ENCODE data around the gene TBC1D22A.
A peak's percentile ranks its signal among the peaks of the same experiment; 100 is the strongest.

Gene TBC1D22A

DNA sequence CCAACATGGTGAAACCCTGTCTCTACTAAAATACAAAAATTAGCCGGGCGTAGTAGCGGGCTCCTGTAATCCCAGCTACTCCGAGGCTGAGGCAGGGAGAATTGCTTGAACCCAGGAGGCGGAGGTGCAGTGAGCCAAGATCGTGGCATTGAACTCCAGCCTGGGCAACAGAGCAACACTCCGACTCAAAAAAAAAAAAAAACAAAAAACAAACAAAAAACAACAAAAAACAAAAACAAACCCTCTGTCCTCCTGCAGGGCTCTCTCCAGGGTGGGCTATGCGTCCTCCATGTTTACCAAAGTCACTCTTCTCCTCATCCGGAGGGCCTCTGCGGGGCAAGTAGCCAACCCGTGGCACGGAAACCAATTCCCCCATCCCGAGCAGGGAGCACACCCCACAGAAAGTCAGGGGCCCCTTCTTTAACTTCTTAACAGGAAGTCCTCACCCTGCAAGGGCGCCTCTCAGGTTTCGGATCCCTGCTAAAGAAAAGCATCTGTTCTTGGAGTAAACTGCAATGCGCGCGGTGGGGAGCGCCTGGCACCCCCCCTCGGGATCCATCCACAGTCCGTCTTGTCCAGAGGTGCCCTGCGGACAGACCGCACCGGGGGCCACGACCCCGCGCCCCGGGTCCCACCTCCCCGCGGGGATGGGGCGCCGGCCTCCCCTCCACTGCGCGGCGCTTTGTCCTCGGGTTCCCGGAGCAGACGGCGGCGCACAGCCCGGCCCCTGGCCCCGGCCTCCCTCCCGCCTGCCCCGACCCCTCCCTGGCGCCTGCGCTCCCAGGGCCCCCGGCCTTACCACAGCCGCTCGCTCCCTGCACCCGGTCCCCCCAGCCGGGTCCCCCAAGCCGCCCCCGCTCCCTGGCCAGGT, 25.1 kb upstream of the TBC1D22A start:
- DNase-seq (ENCODE audit: low spot score): peak; percentile 54

DNA sequence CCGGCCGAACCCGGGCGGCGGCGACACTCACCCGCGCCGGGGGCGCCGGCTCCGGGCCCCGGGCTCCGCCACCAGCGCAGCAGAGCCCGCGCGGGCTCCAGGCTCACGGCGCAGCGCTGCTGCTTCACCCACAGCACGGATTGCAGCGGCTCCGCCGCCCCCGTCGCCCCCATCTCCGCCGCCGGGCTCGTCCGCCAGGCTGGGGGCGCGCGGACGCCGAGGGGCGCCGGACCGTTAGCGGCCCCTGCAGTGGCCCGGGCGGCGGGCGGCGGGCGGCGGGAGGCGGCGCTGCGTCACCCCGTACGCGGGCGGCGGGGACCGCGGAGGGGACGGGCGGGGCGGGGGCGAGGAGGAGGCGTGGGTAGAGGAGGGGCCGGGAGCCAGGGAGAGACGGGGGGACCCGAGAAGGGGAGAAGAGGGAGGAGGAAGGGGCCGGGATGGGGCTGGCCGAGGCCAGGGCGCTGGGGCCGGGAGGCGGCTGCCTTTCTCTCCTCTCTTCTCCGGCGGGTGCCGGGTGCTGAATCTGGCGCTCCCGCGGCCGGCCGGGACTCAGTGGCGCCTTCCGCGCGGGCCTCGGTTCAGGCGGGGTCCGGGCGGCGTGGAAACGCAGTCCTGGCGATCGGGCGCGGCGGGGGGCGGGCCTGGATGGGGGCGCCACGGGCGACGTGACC, 24.3 kb upstream of the TBC1D22A start, which contains the start of gene CERK:
Gene CERK, minus strand, starts transcription at position 277 of the 671 bp plus-strand sequence. Its CDS starts 104 bp downstream, at position 173.
- peak; percentile 57 for DNase-seq (ENCODE audit: low spot score)

DNA sequence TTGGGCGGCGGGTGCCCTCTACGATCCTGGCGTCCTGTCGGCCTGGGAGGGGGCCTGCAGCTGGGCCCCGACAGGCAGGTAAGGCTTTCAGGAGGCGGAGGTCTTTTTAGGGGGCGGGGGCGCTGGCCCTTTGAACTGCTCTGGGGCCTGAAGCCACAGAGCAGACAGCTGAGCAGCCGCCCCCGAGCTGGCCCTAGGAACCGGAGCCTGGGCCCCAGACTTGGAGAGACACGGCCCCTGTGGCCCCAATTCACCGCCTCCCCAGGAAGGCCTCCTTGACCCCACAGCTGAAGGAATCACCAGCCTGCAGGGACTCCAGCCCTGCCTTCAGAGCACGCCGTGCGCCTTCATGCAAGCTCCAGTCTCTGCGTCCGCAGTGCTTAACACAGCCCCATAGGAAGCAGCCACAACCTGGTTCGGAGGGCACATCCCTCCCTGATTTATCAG, 23.8 kb upstream of the TBC1D22A start:
- no peak for DNase-seq (ENCODE audit: low spot score)

DNA sequence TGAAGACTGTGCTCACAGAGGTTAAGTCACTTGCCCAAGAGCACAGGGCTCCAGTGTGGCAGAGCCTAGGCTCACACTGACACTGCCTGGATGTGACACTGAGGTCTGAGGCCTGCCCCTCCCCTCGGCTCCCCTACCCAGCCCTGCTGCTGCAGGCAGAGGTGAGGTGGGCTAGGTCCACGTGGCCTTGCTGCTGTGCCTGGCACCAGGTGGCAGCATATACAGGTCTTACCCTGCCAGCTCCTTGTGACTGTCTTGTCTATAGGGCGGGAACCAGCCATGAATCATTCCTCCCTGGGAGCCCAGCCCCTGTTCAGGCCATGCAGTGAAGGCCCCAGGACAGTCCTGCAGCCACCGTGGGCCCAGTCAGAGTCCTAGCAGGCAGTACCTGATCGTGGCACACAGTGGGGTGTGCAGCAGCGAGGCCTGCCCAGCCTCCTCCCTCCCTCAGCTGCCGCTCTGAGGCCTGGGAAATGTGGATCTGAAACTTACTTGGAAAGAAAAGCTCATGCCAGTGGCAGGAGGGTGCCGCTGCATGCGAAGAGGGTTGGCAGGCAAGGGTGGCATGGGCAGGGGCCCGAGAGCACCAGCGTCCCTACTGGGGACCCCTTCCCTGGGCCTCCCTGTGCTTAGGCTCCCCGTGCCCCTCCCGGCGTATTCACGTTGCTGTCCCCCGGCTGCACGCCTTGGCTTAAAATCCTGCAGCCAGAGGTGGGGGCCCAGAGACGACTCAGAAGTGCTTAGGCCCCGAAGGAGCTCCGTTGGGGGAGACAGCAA, 23.2 kb upstream of the TBC1D22A start:
- DNase-seq (ENCODE audit: low spot score): peak; percentile 89

DNA sequence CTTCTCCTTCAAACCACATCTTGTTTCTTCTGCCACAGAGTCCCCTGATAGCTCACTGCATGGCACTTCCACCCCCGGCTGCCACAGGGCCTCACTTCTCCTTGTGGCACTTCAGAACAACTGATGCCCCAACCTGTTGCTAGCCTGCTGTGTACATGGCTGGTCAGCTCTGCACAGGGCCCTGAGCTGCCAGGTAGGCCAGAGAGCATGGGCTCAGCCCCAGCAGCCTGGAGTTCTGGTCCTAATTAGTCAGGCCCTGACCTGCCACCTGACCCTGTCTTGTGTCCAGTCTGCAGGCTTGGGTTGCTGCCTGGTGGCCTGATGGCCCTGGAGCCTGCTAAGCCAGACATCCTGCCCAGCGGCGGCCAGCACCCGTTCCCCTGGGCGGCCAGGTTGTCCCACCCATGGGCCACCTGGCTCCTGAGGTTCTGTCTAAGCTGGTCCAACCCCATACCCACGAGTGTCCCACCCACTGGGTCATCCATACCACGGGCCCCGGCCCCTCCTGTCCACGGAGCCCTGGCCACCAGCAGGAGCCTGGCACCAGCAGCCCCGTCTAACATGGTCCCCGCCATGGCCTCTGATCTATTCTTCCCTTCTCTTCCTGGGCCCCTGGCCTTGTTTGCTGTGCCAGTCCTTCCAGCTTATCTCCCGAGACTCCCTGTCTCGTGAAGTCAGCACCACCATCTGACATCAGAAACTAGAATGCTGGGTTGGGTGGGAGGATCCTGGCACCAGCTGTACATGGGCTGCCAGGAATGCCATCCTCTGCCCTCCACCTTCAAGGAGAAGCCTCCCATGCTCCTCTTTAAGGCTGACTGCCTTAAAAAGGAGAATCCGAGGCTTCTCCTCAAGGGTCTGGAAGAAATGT, 21.3 kb upstream of the TBC1D22A start:
- no peak for DNase-seq (ENCODE audit: low spot score)

DNA sequence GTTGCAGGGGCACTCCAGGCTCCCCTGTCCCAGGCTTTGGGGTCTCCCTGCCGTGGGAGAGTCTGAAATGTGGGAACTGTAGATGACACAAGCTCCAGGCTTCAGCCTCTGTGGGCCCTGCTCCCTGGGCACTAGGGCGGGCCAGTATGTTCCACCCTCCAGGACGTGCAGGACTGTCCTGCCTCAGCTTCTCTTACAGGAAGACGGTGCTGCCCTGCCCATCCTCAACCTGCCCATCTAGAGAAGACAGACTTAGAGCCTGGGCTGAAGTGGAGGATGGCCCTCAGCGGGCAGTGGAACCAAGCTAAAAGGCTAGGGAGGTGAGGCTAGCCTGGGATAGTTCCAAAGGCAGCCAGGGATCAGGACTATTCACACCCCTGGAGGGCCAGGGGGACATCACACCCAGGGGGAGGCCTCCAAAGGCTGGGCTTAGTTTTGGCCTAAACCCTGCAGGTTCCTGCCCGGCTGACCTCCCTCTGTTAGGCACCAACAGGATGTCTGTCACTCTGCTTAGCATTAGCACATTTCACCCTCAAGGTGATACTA, 20.4 kb upstream of the TBC1D22A start:
- no peak for DNase-seq (ENCODE audit: low spot score)

DNA sequence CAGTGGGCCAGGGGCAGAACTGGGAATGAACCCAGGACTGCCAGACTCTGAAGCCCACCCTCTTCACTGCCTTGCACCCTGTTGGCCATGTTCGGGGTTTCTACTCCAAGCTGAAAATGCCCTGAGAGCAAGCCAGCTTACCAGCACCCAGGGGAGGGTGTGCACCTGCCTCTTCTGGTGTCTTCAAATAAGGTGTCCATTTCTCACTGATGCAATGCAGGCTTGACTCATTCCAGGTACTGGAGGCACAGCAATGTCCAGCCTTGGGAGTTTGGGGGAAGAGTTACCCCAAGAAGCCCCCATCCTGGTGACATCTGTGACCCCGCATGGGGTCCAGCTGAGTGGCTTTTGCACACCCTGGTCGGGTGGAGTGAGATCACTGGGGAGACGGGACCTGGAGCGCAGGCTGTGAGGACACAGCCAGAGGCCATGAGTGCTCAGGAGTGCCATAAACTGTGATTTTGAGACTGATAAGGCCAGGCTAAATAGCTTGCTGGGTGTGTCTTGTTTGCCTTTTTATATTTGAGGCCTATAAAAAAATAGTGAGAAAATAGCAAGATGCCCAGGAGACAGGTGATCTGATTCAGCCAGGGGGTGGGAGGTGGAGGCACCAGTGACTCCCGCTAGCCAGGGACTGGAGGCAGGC, 19.8 kb upstream of the TBC1D22A start:
- DNase-seq (ENCODE audit: low spot score): no peak

DNA sequence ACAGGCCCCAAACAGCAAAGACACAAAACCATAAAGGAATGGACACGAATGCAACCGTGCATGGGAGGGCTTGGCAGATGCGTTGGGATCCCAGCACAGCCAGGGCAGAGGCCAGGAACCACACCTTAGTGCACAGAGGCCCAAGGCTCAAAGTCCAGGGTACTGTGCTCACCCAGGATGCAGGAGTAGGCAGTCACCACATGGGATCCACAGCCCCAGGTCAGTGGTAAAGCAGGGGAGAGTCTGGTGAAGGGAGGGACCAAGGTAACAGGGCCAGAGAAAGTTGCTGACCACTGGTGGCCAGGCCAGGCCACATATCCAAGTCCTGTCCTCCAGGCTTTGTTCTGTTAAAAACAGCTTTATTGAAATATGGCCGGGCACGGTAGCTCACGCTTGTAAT, 17.9 kb upstream of the TBC1D22A start:
- no peak for DNase-seq (ENCODE audit: low spot score)

DNA sequence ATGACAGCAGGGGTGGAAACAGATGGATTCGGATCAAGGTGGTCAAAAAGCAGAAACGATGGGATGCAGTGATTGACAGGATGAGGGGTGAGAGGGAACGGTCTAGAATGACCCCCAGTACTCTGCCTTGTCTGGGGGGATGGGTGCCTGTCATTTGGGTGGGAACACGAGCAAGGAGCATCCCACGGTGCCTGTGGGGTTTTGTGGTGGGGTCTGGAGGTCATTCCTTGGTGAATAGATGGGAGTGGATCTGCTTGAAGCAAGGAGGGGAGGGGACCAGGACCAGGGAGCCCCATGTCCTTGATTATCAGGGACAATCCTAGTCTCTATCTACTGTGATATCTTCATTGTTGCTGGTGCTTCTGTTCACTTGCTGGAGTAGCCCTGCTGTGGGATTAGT, 16.3 kb upstream of the TBC1D22A start:
- DNase-seq (ENCODE audit: low spot score): no peak

DNA sequence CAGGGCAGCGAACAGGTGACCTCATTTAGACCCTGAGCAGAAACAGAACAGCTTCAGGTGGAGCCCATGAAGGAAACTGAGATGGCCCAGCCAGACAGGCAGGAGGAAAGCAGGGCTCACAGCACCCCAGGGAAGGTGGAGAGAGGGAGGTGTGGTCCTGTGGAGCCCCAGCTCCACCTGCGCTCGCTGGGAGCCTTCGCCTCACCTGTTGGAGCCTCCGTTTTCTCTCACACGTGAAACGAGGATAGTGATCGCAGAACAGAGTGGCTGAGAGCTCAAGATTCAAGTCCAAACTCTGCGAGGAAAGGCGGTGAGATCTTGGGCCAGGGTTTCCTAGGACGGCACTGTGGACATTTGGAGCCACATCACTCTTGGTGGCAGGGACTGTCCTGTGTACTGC, 15.8 kb upstream of the TBC1D22A start:
- DNase-seq (ENCODE audit: low spot score): no peak

DNA sequence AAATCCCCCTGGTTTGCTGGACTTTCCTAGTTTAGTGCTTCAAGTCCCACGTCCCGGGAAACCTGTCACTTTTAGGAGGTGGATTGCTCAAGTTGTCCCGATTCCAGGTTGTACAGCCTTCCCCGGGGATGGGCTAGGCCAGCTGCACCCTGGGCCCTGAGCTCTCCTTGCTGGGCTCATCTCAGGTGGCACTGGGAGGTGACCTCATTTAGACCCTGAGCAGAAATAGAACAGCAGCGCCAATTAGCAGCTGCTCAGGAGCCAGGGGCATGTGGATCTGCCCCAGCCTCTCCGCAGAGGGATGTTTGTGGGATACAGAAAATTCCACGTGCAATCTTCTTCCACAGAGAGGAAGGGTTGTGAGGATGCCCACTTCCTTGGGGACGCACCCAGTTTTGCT, 14.8 kb upstream of the TBC1D22A start:
- no peak for DNase-seq (ENCODE audit: low spot score)

DNA sequence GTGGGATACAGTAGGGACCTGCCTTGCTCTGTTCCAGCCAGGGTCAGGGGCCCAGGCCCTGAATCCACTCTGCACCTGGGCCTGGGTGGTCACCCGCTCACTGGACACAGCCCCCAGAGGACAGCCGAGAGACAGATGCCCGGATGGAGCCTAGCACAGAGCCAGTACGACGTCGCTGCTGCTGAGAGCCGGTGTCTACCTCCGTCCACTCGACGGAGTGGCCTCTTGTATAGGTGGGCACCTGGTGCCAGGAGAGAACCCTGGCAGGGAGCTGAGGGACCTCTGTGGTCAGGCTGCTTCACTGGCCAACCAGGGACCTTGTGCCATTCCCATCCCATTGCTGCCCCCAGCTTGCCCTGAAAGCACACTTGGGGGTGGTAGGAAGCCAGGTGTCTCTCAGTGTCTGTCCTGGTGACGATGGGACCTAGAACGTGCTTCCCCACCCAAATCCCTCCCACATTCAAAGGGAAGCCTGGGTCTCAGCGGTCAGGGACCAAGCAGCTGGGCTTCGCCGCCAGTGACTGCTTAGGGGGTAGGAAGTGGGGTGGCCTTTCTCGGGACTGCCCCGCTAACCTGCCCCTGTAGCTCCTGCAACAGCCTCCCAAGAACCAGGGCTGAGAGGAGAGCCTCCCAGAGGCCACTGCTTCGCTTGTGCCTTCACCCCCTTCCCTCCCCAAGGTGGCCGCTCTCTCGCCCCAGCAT, 14.1 kb upstream of the TBC1D22A start:
- no peak for DNase-seq (ENCODE audit: low spot score)

DNA sequence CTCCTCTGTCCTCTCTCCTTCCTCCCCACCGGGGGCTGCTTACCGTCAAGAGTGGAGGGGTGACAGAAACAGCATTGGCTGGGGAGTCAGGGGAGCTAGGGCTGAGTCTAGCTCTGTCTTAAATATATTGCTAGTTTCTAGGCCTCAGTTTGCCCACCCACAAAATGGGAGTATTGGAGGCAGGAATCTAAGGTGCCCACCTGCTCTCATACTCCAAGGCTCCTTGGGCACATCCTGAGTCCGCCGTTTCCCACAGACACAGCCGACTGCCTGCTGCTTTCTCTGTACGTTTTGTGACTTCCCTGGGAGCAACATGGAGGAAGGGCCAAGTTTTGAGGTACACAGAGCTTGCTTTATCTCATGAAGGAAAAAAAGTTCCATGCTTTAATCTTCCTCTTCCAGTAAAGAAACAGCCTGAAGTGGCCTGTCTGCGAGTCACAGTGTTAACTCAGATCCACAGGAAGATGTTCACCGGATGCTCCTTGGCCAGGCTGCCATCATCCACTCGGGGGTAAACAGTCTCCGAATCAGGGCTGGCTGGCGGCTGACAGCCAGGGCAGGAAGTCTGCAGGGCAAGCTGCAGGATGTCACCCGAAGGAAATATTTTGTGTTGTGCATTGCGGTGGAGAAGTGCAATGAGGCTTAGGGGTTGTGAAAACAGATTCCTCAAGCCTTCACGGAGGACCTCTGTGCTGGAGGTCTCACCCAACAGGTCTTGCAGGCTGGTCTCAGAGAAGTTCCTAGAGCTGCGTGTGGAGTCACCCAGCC, 13.4 kb upstream of the TBC1D22A start:
- no peak for DNase-seq (ENCODE audit: low spot score)

DNA sequence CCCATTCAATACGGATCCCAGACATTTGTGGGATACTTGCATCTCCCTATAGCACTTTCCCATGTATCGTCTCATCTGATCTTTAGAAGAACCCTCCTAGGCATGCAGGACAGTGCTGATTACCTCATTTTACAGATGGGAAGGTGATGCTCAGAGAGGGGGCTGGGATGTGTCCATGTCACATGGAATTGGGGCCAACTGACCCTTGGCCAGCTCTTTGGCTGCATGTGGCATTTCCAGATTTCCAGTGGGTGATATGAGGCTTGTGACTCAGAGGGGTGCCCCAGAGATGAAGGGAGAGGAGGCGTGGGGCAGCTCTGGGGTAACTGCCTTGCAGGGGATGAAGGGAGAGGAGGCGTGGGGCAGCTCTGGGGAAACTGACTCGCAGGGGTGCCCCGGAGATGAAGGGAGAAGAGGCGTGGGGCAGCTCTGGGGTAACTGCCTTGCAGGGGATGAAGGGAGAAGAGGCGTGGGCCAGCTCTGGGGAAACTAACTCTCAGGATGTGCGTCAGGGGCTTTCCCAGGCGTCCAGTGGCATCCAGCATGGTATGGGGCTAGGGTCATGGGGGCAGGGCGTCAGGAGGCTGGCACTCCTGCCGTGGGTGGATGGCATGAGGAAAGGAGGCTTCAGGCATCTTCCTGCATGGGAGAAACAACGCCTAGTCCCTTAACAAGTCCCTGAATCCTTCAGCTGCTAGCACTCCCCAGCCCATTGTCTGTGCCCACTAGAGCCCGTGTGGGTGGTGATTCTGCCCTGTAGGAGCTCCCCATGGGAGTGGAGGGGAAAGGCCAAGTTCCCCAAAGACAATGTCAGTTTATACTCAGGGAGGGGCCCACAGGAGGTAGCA, 12.5 kb upstream of the TBC1D22A start:
- no peak for DNase-seq (ENCODE audit: low spot score)

DNA sequence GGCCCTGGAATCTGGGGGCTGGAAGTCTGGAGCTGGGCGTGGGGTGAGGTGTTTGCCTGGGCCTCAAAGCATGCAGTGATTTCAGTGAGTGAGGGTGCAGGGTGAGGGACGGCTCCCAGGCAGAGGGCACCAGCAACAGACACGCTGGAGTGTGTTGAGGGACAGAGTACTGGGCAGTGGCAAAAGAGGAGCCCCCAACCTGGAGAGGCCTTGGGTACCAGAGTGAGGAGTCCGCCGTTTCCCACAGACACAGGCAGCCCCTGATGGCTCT, 12.0 kb upstream of the TBC1D22A start:
- DNase-seq (ENCODE audit: low spot score): no peak

DNA sequence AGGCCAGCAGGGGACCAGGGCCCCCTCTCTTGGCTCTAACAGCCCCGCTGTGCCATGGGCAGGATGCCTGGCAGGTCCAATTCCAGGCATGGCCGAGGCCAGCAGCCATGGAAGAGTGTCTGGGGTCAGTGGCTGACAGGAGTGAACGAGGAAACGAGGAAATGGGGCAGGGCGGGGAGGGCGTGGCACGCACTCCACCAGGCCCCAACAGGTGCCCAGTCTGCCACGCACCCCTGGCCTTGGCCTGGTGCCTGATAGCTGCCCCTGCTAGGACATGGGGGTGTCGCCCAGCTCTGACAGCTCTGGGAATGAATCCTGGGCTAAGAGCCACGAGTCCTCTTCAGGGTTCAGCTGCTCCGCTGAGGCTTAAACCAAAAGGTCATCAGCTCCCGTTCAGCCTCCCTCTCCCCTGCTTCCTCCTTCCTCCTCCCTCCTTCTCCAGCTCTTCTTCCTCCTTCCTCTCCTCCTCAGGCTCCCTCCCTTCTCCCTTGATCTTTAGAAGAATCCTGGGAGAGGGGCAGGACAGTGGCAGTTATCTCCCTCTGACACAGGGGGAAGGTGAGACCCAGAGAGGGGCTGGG, 11.5 kb upstream of the TBC1D22A start:
- DNase-seq (ENCODE audit: low spot score): no peak

DNA sequence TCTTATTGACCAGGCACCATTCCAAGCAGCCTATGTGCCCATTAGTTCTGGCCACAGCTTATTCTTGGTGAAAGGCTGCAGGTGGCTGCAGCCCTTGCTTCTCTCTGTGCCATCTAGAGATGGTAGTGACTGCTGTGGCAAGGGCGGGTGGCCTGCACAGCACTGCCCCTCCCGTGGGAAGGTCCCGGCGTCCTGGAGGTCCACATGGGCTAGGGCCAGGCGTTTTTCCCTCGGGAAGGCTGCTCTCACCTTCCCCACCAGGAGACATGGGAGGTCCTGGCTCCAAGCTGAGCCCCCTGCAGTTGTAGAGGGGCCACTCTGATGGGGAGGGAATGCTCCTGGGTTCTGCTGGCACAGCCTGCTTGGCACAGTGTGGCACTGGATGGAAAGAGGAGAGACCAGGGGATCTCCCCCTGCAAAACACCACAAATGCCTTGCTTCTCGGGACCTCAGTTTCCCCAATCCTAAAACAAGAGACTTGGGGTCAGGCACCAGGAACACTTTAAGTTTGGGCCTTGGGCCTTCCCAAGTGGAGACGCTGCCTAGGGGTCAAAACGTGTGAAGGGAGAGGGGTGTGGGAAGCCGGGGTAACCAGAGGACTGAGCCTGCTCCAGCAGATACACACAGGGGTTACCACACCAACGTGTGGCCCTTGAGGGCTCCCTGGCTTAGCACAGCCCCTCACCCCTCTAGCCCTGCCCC, 10.0 kb upstream of the TBC1D22A start:
- no peak for DNase-seq (ENCODE audit: low spot score)

DNA sequence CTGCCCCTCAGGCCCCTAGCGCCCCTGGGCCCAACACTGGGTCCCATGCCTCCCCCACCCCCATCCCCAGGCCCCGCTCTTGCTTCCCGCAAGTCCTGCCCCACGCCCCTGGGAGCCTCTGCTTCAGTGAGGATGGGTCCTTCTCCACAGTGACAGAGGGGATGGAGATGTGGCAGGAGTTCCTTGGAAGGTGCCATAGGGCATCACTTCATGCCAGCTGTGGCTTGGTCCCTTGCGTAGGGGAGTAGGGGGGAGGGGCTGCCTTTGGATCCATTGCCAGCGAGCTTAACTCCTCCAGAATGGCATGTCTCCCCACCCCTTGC, 9.5 kb upstream of the TBC1D22A start:
- DNase-seq (ENCODE audit: low spot score): no peak
